HepG2 (cell line): ENCODE data around the gene GNAI2. TPM values are rescaled to one million over a fixed set of nuclear protein-coding genes. Genes with fewer than 3 reads are reported as not detected.

Experiments
- ASH2L ChIP-seq: fragments of 300-600, 200-600 bp; sonication (generic); IDR thresholded peaks from 2 replicates; pipeline ENCODE4 v1.7.0; 2017; ENCODE audit warnings: low read depth, mild to moderate bottlenecking, moderate library complexity, mixed read lengths, low read length; ENCODE audit not compliant: insufficient read length
- BHLHE40 ChIP-seq: IDR thresholded peaks from 2 replicates; pipeline ENCODE4 v1.6.1; 2011; ENCODE audit warnings: low read length, improper control_type of control experiment
- CBX2 ChIP-seq, 2 experiments: fragments of 200-600 bp in 1 of 2; sonication (generic); formaldehyde crosslinking in 1 of 2; IDR thresholded peaks; 2 replicates each; pipeline versions ENCODE4 v1.7.0 to v1.8.1; 2018 to 2022; ENCODE audit warnings: low read depth in 2 of 2, low read length in 1 of 2, mild to moderate bottlenecking in 1 of 2, missing genetic modification reagents in 1 of 2
- EP300 ChIP-seq, 3 experiments: sonication (generic) in 1 of 3; formaldehyde crosslinking in 1 of 3; IDR thresholded peaks; 2 replicates each; pipeline versions ENCODE4 v1.5.1 to v1.6.1; 2011 to 2020; ENCODE audit warnings: low read depth in 2 of 3, low read length in 2 of 3, borderline replicate concordance in 1 of 3, improper control_type of control experiment in 1 of 3, mild to moderate bottlenecking in 1 of 3, missing genetic modification reagents in 1 of 3, moderate library complexity in 1 of 3
- IRF2 ChIP-seq: IDR thresholded peaks from 2 replicates; pipeline ENCODE4 v1.6.1; 2018; ENCODE audit warnings: missing genetic modification reagents, missing compliant biosample characterization
- LRRFIP1 ChIP-seq: sonication (generic); formaldehyde crosslinking; conservative IDR thresholded peaks from 2 replicates; pipeline ENCODE4 v1.4.0; 2020; ENCODE audit warnings: missing genetic modification reagents
- MXD1 ChIP-seq: sonication (generic); formaldehyde crosslinking; IDR thresholded peaks from 2 replicates; pipeline ENCODE4 v1.4.0; 2020; ENCODE audit warnings: mild to moderate bottlenecking, missing genetic modification reagents
- PHB2 ChIP-seq: fragments of 450-650 bp; IDR thresholded peaks from 2 replicates; pipeline ENCODE4 v1.6.1; 2018; ENCODE audit not compliant: partially characterized antibody
- RBFOX2 ChIP-seq: fragments of 200-400 bp; formaldehyde crosslinking; IDR thresholded peaks from 2 replicates; pipeline ENCODE4 v1.6.1; 2017; ENCODE audit warnings: low read depth, mild to moderate bottlenecking, low read length
- TBX2 ChIP-seq: sonication (generic); formaldehyde crosslinking; IDR thresholded peaks from 2 replicates; pipeline ENCODE4 v1.5.0; 2020; ENCODE audit warnings: missing genetic modification reagents, mild to moderate bottlenecking, borderline replicate concordance
- ZNF333 ChIP-seq: sonication (generic); formaldehyde crosslinking; IDR thresholded peaks from 2 replicates; pipeline ENCODE4 v1.4.0; 2020; ENCODE audit warnings: mild to moderate bottlenecking, missing genetic modification reagents, borderline replicate concordance
- ZNF350 ChIP-seq: sonication (generic); formaldehyde crosslinking; IDR thresholded peaks from 2 replicates; pipeline ENCODE4 v1.4.0; 2020; ENCODE audit warnings: mild to moderate bottlenecking, low read depth, missing genetic modification reagents, borderline replicate concordance
- ZNF430 ChIP-seq: sonication (generic); formaldehyde crosslinking; IDR thresholded peaks from 2 replicates; pipeline ENCODE4 v1.9.0; 2021; ENCODE audit warnings: mild to moderate bottlenecking, missing genetic modification reagents
- ZNF446 ChIP-seq: sonication (generic); formaldehyde crosslinking; IDR thresholded peaks from 2 replicates; pipeline ENCODE4 v1.5.0; 2020; ENCODE audit warnings: mild to moderate bottlenecking, missing genetic modification reagents
- ZNF609 ChIP-seq: sonication (generic); formaldehyde crosslinking; IDR thresholded peaks from 2 replicates; pipeline ENCODE4 v1.4.0; 2020; ENCODE audit warnings: mild to moderate bottlenecking, missing genetic modification reagents, borderline replicate concordance
- ZNF773 ChIP-seq: sonication (generic); formaldehyde crosslinking; IDR thresholded peaks from 2 replicates; pipeline ENCODE4 v1.4.0; 2020; ENCODE audit warnings: missing genetic modification reagents, borderline replicate concordance
- ZNF841 ChIP-seq: sonication (generic); formaldehyde crosslinking; IDR thresholded peaks from 2 replicates; pipeline ENCODE4 v1.8.1; 2023; ENCODE audit warnings: missing genetic modification reagents, borderline replicate concordance
- ZNF878 ChIP-seq: sonication (generic); formaldehyde crosslinking; IDR thresholded peaks from 2 replicates; pipeline ENCODE4 v1.8.1; 2023; ENCODE audit warnings: mild to moderate bottlenecking, missing genetic modification reagents, moderate library complexity
- polyA plus RNA-seq, 8 experiments: library from polyadenylated mRNA; depleted of rRNA in 3 of 8; stranded (reverse) in 7 of 8; unstranded in 1 of 8; fragments of >200 nt; fragmentation: Illumina TruSeq in 4 of 8; extraction: Trizol in 4 of 8; gene quantifications; 2 replicates each; pipeline versions ENCODE4 v1.2.1 to v1.2.3, GENCODE V29; 2011 to 2016; ENCODE audit warnings: low read depth in 4 of 8, missing spikeins in 1 of 8, mixed read lengths in 1 of 8; ENCODE audit not compliant: insufficient read depth in 1 of 8
- total RNA-seq, 5 experiments: library from RNA; depleted of rRNA; stranded (reverse); fragments of >200 nt; fragmentation: Illumina TruSeq; extraction: Trizol; gene quantifications; 2 replicates each; pipeline ENCODE4 v1.2.3, GENCODE V29; 2016; ENCODE audit warnings: low read depth in 1 of 5

Gene GNAI2
- total and polyA plus RNA-seq, 2 of the 13 experiments (the other 11 are each of a cell fraction or from before 2014, with no cell fraction given): 51.1 to 66.2 TPM

- no peak for TF ChIP-seq ZNF773 (CRISPR knock-in tag)
- 0 out of 2 replicates have a peak, but pooled peaks have one; percentile 55 for TF ChIP-seq ZNF430 (CRISPR knock-in tag)
- TF ChIP-seq TBX2 (CRISPR knock-in tag): peak; percentile 94
- TF ChIP-seq ZNF609 (CRISPR knock-in tag): peak; percentile 84; the same call in 1 of the 2 replicates
- TF ChIP-seq PHB2: no peak
- TF ChIP-seq ZNF446 (CRISPR knock-in tag): no peak
- peak; percentile 77 for TF ChIP-seq RBFOX2
- peak; percentile 74; the same call in 1 of the 2 replicates for TF ChIP-seq ZNF878
- no peak for TF ChIP-seq ASH2L
- 0 out of 2 replicates have a peak, but pooled peaks have one; percentile 51 for TF ChIP-seq ZNF333 (CRISPR knock-in tag)
- no peak for TF ChIP-seq LRRFIP1 (CRISPR knock-in tag)
- peak; percentile 20; the same call in 1 of the 2 replicates for TF ChIP-seq IRF2
- no peak for TF ChIP-seq CBX2 (IDR thresholded peaks at IDR 0.05; ENCODE audit: low read depth, low read length)
- TF ChIP-seq CBX2 (CRISPR knock-in tag; IDR thresholded peaks at IDR 0.05; ENCODE audit: low read depth): no peak
- TF ChIP-seq EP300 (IDR thresholded peaks at IDR 0.05; ENCODE audit: low read depth in 2 of 2, low read length in 2 of 2): peak in 1 of 2 experiments; percentile 71; a peak in 2 of 4 replicates
- peak; percentile 90 for TF ChIP-seq EP300 (CRISPR knock-in tag; IDR thresholded peaks at IDR 0.05; ENCODE audit: borderline replicate concordance)
- no peak for TF ChIP-seq ZNF841 (CRISPR knock-in tag)
- peak; percentile 56; the same call in 1 of the 2 replicates for TF ChIP-seq MXD1 (CRISPR knock-in tag)
- TF ChIP-seq ZNF350: 0 out of 2 replicates have a peak, but pooled peaks have one; percentile 8
- TF ChIP-seq BHLHE40: 0 out of 2 replicates have a peak, but pooled peaks have one; percentile 9
Observed at GRCh38 chr3:50203113-50203808, 32.7 kb upstream of the GNAI2 start (continued).
